ENCODE results near the gene CHI3L2. TPM values are rescaled to one million over a fixed set of nuclear protein-coding genes. Genes with fewer than 3 reads are reported as not detected.

CHI3L2 gene
- total RNA-seq, 1 experiment from 2014 or later = not detected

- no peaks in the 10 kb centered on the region for H3K9me2 ChIP-seq (ENCODE audit: insufficient read depth)
- peak within 1 kb of the TSS; percentile 95 for H3K4me2 ChIP-seq
- H3F3A ChIP-seq (ENCODE audit: insufficient read depth, low read depth) = peaks cover 26% of the 10 kb centered on the region
- ChIA-PET CTCF (no interaction called here), POLR2A (ENCODE audit: unreplicated experiment) (no interaction called here)
- no peaks in the 10 kb centered on the region for H4K20me1 ChIP-seq (ENCODE audit: insufficient read depth)
- BruUV-seq (replicated peaks) = no TSS peak
- peaks cover 49% of the 10 kb centered on the region for H3K4me1 ChIP-seq (replicated peaks; ENCODE audit: insufficient read depth)
- H3K9me3 ChIP-seq (ENCODE audit: insufficient read depth, low read depth) = no peaks in the 10 kb centered on the region; the same call in 1 of the 2 replicates
- H3K79me2 ChIP-seq (ENCODE audit: low read depth) = peaks cover 31% of the 10 kb centered on the region
- DNase-seq = peak; percentile 35 to 73
- no peak for TF ChIP-seq EZH2 (IDR thresholded peaks at IDR 0.05; ENCODE audit: low read depth)
- TF ChIP-seq, protein P1, sequence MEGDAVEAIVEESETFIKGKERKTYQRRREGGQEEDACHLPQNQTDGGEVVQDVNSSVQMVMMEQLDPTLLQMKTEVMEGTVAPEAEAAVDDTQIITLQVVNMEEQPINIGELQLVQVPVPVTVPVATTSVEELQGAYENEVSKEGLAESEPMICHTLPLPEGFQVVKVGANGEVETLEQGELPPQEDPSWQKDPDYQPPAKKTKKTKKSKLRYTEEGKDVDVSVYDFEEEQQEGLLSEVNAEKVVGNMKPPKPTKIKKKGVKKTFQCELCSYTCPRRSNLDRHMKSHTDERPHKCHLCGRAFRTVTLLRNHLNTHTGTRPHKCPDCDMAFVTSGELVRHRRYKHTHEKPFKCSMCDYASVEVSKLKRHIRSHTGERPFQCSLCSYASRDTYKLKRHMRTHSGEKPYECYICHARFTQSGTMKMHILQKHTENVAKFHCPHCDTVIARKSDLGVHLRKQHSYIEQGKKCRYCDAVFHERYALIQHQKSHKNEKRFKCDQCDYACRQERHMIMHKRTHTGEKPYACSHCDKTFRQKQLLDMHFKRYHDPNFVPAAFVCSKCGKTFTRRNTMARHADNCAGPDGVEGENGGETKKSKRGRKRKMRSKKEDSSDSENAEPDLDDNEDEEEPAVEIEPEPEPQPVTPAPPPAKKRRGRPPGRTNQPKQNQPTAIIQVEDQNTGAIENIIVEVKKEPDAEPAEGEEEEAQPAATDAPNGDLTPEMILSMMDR (conservative IDR thresholded peaks at IDR 0.05) = no peak
- no peaks in the 10 kb centered on the region for H3K27me3 ChIP-seq (ENCODE audit: insufficient read depth, low read depth)
- intact Hi-C loops (cut with micrococcal nuclease; ENCODE audit: unreplicated experiment) = no loop called here
- H3K27ac ChIP-seq = peak within 1 kb of the TSS; percentile 84
- H3K4me3 ChIP-seq = no peak within 1 kb of the TSS
- 0 out of 2 replicates have a peak, but pooled peaks cover 11% of the 10 kb centered on the region for H3K36me3 ChIP-seq (ENCODE audit: low read depth)
- no peak within 1 kb of the TSS for H2AFZ ChIP-seq
These were observed 27.4 kb upstream of the CHI3L2 start, which contains the start of gene DENND2D for GRCh38 chr1:111199881-111200801. Gene DENND2D, minus strand, starts transcription at chr1:111200646. Its CDS starts 187 bp downstream, at chr1:111200459.

GRCh38 chr1:111200802-111201161, 26.7 kb upstream of the CHI3L2 start:
- Histone ChIP-seq H3K9me2 (ENCODE audit: insufficient read depth) (no peaks in the 10 kb centered on the region), H3K4me1 (replicated peaks; ENCODE audit: insufficient read depth) (peaks cover 49% of the 10 kb centered on the region), H3F3A (ENCODE audit: insufficient read depth, low read depth) (peaks cover 29% of the 10 kb centered on the region), H3K4me3 (no peak overlapping the region), H3K9me3 (ENCODE audit: insufficient read depth, low read depth) (no peaks in the 10 kb centered on the region; the same call in 1 of the 2 replicates), H2AFZ (no peak overlapping the region), H4K20me1 (ENCODE audit: insufficient read depth) (no peaks in the 10 kb centered on the region), H3K27me3 (ENCODE audit: insufficient read depth, low read depth) (no peaks in the 10 kb centered on the region), H3K36me3 (ENCODE audit: low read depth) (0 out of 2 replicates have a peak, but pooled peaks cover 11% of the 10 kb centered on the region), H3K27ac (peak overlapping the region; percentile 84; the same call in 1 of the 2 replicates), H3K79me2 (ENCODE audit: low read depth) (peaks cover 31% of the 10 kb centered on the region), H3K4me2 (peak overlapping the region; percentile 95)
- POLR2A ChIA-PET (ENCODE audit: unreplicated experiment) = no interaction called here
- CTCF ChIA-PET = no interaction called here
- no peak for DNase-seq
- no TSS peak for BruUV-seq (replicated peaks)
- intact Hi-C loops (cut with micrococcal nuclease; ENCODE audit: unreplicated experiment) = no loop called here
- TF ChIP-seq, protein P1 (conservative IDR thresholded peaks at IDR 0.05) = no peak
- no peak for TF ChIP-seq EZH2 (IDR thresholded peaks at IDR 0.05; ENCODE audit: low read depth)

- ChIA-PET CTCF (no interaction called here), POLR2A (ENCODE audit: unreplicated experiment) (no interaction called here)
- Histone ChIP-seq H3K27ac (peak overlapping the region; percentile 84), H3K9me3 (ENCODE audit: insufficient read depth, low read depth) (no peaks in the 10 kb centered on the region; the same call in 1 of the 2 replicates), H3K27me3 (ENCODE audit: insufficient read depth, low read depth) (no peaks in the 10 kb centered on the region), H3F3A (ENCODE audit: insufficient read depth, low read depth) (peaks cover 29% of the 10 kb centered on the region), H3K4me1 (replicated peaks; ENCODE audit: insufficient read depth) (peaks cover 49% of the 10 kb centered on the region), H3K36me3 (ENCODE audit: low read depth) (0 out of 2 replicates have a peak, but pooled peaks cover 7% of the 10 kb centered on the region), H2AFZ (no peak overlapping the region), H3K4me2 (peak overlapping the region; percentile 95), H3K79me2 (ENCODE audit: low read depth) (peaks cover 31% of the 10 kb centered on the region), H4K20me1 (ENCODE audit: insufficient read depth) (no peaks in the 10 kb centered on the region), H3K4me3 (peak overlapping the region; percentile 65; the same call in 1 of the 2 replicates), H3K9me2 (ENCODE audit: insufficient read depth) (no peaks in the 10 kb centered on the region)
- intact Hi-C loops (cut with micrococcal nuclease; ENCODE audit: unreplicated experiment) = no loop called here
- TF ChIP-seq, protein P1 (conservative IDR thresholded peaks at IDR 0.05) = no peak
- TF ChIP-seq EZH2 (IDR thresholded peaks at IDR 0.05; ENCODE audit: low read depth) = no peak
- DNase-seq = no peak
- no TSS peak for BruUV-seq (replicated peaks)
These were observed 26.0 kb upstream of the CHI3L2 start for GRCh38 chr1:111201275-111202090.

All from PC-9 (cell line).